Skeletal muscle cell (primary cell): ENCODE results near the gene DGCR6.
"Not testable (repeated sequence)": the region's sequence is repeated elsewhere in the genome, so short reads cannot be mapped to it uniquely, and the experiment has no call there.

Experiments used
- DNase-seq: peaks from one replicate; pipeline ENCODE4 v3.0.0-alpha.2; 2010; ENCODE audit warnings: low read depth
- H3K4me3 ChIP-seq: 2 replicates; pipeline ENCODE4 v1.5.1; 2011; ENCODE audit warnings: low read depth, mild to moderate bottlenecking, control low read depth, low read length, moderate library complexity

The DGCR6 gene

DNA sequence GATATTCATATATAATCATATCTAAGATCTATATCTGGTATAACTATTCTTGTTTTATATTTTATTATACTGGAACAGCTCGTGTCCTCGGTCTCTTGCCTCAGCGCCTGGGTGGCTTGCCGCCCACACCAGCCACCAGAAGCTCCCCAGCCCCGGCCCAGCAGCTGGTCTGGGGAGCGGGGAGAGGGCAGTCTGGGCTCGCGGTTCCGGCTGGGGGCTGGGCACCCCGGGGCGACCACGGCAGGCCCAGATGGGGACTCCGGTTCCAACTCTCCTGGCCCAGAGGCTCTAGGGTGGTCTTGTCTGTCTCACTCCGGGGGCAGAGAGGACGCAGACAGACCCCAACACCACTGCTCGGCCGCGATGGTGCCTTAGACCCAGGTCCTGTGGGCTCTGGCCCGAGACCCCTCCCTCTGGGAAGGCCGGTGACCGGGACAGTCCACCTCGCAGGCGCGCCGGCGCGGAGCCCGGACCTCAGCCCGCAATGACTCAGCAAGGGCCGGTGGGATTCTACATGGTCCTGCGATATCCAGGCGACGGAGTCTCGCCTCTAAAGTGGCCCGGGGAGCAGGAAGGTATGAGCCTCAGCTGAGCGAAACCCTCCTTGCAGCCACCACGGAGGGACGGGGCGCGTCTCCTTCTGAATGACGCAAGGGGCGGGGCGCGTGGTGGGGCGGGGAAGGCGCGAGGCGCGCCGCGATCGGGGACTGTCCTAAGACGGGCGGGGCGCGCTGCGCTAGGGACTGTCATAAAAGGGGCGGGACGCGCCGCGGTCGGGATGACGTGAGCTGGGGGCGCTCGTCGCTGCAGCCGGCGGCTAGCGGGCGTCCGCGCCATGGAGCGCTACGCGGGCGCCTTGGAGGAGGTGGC is at the start of gene DGCR6:
DGCR6 (plus strand) TSS at position 781 of the 870 bp plus-strand sequence; CDS start at position 836, 55 bp downstream.
- peak within 1 kb of the TSS; percentile 18 for H3K4me3 ChIP-seq

DNA sequence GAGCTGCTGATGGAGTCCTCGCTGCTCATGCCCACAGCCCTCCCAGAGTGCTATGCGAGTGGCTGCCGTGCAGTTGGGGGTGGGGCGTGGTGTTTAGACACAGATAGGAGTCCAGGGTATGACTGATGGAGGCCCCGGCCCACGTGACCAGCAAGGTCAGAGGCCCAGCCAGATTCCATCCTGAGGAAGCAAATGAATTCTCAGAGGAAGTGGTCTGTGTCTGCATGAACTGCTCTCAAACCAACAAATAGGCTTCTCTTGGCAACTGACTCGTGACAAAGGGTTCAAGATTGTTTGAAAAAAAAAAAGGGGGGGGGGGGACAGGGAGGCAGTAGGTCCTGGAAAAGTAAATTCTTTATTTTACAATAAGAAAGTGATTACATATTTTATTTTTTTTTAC is 46.8 kb upstream of the DGCR6 start:
- DNase-seq, H3K4me3 ChIP-seq: not testable (repeated sequence)

More for the DNA sequence above, at the start of gene DGCR6:
- DNase-seq = no peak

DNA sequence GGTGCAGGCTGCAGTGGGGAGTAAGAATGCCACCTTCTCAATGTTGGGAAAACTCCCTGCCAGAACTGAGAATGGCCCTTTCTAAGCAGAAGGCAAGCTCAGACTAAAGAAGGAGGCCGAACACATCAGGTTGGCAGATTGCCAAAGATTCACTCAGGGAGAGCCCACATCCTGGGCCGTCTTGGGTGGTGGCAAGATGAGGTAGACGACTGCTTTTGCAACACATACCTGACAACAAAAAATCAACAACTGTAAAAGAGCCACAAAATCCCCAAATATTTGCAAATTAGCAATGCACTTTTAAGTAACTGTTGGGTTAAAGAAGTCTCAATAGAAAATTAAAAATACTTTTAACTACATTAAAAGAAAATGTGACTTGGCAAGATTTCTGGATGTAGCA is 24.9 kb upstream of the DGCR6 start:
- not testable (repeated sequence) for H3K4me3 ChIP-seq, DNase-seq

DNA sequence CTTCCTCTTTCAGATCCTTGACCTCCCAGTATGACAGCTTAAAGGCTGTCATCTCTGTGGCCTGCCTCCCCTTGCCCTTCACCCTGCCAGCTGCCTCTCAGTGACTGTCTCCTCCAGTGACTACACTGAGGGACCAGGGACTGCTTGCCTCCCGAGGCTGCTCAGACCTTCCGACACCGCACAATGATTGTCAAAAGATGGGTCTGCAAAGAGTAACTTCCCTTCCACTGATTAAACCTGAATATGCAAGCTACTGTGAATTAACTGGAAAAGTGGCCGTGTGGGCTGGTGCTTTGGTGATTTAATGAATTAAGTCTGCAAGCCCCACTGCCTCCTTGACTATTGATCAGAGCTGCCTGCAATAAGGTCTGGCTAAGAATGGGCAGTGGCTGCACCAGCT is 21.7 kb upstream of the DGCR6 start:
- not testable (repeated sequence) for H3K4me3 ChIP-seq, DNase-seq

DNA sequence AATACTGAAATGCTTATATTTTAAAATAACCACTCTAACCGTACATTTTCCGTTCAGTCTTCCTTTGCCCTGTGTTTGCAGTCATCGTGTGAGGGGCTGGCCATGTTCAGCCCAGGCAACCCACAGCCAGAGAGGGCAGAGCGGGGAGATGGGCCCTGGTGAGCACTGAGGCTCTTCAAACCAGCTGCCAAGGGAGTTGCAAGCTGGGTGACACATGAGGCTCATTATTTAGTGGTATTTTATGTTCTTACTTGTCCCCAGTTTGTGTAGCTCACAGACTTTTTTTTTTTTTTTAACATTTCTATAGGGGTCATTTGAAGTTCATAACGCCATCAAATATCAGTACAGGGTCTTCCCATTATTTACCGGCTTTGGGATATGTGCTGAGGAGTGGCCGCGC is 18.0 kb upstream of the DGCR6 start:
- H3K4me3 ChIP-seq = no peak overlapping the region
- no peak for DNase-seq

DNA sequence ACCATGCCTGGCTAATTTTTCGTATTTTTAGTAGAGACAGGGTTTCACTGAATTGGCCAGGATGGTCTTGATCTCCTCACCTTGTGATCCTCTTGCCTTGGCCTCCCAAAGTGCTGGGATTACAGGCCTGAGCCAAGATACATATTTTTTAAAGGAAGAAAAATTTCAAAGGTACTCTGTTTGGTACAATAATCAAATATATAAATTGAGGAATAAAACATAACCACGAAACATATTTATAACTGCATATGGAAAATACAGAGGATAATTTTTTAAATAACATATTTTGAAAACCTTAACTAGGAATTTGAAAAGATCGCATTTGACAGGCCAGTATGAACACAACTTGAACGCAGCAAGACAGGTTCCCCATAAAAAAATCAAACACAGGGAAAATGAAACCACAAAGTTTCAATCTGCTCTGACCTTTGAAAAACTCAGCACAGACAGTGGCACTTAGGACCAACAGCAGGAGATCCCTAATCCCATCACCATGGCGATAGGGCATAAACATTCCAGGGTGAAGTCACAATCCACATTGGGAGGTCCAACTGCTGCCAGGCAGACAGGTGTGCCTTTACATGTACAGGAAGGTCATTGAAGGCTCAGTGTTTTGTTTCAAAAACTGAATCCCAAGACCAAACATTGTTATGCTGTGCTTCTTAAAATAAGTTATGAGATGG is 15.5 kb upstream of the DGCR6 start:
- DNase-seq = not testable (repeated sequence)

DNA sequence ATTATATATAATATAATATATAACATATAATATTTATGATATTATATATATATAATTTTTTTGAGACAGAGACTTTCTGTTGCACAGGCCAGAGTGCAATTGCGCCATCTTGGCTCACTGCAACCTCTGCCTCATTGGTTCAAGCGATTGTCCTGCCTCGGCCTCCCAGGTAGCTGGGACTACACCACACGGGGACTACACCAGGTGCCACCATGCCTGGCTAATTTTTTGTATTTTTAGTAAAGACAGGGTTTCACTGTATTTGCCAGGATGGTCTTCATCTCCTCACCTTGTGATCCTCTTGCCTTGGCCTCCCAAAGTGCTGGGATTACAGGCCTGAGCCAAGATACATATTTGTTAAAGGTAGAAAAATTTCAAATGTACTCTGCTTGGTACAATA is 12.3 kb upstream of the DGCR6 start:
- not testable (repeated sequence) for DNase-seq, H3K4me3 ChIP-seq

More for the DNA sequence above, 15.5 kb upstream of the DGCR6 start:
- not testable (repeated sequence) for H3K4me3 ChIP-seq

DNA sequence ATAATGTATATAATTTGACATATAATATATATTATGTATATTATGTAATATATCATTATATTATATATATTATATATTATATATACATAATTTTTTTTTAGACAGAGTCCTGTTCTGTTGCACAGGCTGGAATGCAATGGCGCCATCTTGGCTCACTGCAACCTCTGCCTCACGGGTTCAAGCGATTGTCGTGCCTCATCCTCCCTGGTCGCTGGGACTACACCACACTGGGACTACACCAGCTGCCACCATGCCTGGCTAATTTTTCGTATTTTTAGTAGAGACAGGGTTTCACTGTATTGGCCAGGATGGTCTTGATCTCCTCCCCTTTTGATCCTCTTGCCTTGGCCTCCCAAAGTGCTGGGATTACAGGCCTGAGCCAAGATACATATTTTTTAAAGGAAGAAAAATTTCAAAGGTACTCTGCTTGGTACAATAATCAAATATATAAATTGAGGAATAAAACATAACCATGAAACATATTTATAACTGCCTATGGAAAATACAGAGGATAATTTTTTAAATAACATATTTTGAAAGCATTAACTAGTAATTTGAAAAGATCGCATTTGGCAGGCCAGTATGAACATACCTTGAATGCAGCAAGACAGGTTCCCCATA is 10.0 kb upstream of the DGCR6 start:
- DNase-seq, H3K4me3 ChIP-seq: not testable (repeated sequence)

DNA sequence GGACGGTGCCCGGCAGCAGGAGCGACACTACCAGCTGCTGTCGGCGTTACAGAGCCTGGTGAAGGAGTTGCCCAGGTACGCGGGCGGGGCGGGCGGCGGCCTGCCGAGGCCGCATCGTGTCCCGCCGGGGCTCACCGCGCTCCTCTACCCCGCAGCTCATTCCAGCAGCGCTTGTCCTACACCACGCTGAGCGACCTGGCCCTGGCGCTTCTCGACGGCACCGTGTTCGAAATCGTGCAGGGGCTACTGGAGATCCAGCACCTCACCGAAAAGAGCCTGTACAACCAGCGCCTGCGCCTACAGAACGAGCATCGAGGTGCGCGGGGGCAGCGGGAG is 258 bp downstream of the DGCR6 start:
- DNase-seq = not testable (repeated sequence)

DNA sequence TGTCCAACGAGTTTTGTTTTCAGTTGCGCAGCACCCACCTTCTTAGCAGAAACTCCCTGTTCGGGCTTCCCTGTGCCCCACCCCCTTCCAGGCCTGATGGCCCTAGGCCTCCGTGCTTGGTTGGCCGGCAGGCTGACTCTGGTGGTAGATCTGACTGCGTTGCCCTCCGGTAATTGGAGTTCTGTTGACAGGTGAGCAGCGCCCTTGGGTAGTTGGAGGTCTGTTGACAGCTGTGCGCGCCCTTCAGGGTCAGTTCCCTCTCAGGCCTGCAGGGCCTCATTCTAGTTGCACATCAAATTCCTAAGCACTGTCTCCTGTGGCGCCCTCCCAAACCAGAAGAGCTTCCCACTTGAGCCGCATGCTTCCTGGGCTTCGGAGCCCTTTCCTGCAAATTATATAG is 776 bp downstream of the DGCR6 start:
- DNase-seq = no peak
- no peak overlapping the region for H3K4me3 ChIP-seq

More for the DNA sequence above, 258 bp downstream of the DGCR6 start:
- H3K4me3 ChIP-seq = not testable (repeated sequence)

DNA sequence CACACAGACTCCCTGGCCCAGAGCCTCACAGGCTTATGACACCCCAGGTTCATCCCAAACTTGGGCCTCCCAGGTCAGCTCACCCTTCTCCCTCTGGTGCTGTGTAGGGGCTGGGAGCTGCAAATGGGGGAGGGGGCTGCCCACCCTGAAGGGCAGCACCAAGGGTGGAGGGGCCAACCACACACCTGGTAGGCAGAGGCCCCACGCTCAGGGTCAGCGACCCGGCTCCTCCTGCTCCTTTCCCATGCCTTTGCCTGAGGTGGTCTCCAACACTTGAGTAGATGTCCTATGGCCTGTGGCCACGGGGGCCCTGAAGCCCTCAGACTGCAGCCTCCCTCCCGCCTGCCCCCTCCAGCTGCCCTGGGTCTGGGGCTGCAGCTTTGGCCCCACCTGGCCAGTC is 3.4 kb downstream of the DGCR6 start:
- H3K4me3 ChIP-seq = no peak overlapping the region
- DNase-seq = no peak

DNA sequence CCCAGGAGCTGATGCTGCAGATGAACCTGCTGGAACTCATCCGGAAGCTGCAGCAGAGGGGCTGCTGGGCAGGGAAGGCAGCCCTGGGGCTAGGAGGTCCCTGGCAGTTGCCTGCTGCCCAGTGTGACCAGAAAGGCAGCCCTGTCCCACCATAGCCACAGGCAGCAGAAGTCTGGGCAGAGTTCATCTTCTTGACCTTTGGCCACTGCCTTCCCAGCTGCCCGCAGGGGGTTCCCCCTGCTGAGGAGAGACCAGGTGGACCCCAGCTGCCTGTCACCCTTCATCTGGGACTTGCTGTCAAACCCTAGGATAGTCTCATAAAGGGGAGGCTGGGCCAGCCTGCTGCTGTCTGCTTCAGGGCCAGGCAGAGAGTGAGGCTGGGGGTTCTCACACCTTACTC is 5.4 kb downstream of the DGCR6 start:
- not testable (repeated sequence) for DNase-seq, H3K4me3 ChIP-seq

DNA sequence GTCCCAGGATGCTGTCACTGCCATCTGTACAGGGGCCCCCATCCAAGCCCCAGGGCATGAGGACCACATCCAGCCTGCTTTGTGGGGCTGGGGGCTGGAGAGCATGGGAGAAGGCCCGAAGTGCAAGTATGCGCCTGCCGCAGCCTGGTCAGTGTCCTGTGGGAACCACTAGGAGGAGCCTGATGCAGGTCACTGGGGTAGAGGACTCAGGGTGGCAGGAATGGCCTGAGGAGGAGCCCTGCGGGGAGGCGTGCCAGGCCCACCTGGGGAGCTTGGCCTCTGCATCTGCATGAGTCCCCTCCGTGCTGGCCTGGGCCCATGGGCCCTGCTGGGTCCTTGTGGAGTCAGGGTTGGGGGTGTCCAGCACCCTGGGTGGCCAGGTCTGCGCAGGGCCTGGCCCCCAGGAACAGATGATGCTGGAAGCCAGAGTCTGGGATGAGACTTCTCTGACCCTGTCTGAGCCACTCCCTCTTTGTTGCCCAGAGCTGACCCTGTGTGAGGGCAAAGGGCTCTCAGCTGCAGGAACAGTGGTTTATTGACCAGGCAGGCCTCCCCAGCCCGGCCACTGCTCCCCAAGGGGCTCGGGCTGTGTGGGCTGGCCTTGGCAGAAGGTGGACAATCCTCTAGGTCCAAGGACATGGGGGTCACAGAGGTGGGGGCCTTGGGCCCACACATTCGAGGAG is 6.3 kb downstream of the DGCR6 start:
- not testable (repeated sequence) for DNase-seq, H3K4me3 ChIP-seq

DNA sequence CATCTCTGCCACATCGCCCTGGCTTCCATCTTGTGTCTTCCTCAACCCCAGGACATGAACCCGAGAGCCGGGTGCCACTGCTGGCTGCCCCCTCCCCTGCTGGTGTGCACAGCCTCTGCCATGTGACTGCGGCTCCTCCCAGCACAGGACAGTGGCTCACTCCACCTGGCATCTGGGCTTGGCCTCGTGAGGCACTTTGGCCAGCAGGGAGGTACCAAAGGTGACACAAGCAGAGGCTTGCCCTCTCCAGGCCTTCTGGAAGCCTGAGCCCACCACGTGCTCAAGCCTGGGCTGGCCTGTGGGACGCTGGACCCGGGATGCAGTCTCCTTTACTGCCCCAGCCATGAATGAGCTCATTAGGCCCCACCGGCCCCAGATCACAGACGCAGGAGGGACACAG is 8.4 kb downstream of the DGCR6 start:
- H3K4me3 ChIP-seq, DNase-seq: not testable (repeated sequence)

DNA sequence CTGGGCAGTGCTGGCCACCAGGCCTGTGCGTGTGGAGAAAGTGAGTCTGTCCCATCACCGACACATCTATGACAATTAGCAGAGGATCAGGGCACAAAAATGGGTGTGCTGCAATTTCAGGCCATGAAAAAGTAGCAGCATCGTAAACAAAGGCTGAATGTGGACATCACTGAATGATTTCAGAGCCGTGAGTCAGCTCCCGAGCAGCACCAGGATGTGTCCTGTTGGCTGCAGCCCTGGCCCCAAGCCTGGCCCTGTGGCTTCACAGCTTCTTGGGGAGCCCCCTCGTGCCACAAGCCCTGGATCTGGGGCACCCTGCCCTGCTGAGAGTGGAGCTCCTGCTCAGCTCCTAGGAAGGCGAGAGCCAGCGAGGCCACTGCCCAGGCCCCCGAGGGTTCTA is 9.4 kb downstream of the DGCR6 start:
- H3K4me3 ChIP-seq, DNase-seq: not testable (repeated sequence)

DNA sequence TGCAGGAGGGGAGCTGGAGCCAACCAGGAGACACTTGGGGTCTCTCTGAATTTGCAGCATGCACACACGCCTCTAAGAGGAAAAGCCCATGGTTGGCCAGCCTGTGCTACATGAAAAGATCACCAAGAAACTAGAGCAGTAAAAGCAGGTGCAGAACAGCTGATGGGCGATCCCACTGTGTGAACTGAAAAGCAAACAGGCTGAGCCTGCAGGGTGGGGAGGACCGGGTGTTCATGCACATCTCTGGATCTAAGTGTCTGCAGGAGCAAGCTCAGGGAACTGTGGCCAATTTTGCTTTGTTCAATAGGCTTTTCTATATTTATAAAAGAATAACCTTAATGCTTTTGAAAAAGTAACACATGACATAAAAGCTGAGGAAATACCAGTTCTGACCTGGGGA is 11.7 kb downstream of the DGCR6 start:
- not testable (repeated sequence) for H3K4me3 ChIP-seq, DNase-seq

DNA sequence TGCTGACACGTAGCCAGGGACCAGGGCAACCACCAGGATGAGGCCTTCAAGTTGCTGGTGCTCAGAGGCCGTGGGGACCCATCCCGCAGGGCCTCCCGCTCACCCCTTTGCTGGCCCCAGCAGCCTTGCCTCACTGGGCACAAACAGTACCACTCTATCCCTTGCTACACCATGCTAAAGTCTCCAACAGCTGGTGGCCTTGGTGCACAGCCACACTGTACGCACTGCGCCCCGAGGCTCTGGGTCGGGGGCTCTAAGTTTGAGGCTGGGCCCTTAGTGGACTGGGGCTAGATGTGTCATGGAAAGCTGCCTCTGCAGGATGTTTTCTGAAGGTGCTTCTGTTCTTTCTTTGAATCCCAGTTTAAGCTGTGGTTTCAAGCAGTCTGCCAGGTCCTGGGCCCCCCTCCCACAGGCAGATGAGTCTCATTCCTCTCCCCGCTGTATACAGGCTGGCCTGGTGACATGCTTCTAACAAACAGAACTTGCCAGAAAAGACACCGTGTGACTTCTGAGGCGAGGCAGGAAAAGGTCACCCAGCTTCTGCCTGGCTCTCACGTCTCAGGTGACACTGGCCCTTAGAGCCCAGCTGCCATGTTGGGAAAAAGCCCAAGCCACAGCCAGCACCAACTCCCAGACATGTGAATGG is 14.3 kb downstream of the DGCR6 start:
- DNase-seq, H3K4me3 ChIP-seq: not testable (repeated sequence)

DNA sequence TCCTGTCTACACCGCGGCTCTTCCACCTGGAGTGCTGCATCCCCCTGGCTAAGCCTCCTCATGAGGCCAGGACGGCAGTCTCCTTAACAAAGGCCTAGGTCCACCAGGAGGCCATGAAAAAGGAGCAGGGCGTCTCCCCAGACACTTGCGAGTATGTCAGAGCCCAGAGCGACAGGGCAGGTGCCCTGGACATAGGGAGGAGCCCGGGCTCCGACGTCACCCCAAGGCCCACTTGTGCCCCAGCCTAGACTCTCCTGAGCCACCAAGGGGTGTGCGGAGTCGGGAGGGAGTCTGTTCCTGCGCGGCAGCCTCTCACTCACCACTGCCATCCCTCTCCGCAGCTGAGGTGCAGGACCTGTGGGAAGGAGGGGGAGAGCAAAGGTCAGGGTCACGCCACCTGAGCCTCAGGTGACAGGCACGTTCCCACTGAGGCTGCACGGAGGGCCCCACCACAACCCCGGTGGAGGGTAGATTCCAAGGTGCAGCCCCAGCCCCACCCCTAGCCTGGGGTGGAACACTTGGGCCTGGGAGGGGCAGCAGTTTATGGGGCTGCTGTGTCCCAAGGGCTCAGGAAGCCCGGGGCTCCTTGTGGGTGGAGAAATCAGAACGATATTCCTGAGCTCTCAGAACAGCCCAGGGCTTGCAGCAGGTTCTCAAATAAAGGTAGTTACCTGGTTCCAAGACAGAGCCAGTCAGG is 19.4 kb downstream of the DGCR6 start:
- H3K4me3 ChIP-seq = no peak overlapping the region
- DNase-seq = no peak

DNA sequence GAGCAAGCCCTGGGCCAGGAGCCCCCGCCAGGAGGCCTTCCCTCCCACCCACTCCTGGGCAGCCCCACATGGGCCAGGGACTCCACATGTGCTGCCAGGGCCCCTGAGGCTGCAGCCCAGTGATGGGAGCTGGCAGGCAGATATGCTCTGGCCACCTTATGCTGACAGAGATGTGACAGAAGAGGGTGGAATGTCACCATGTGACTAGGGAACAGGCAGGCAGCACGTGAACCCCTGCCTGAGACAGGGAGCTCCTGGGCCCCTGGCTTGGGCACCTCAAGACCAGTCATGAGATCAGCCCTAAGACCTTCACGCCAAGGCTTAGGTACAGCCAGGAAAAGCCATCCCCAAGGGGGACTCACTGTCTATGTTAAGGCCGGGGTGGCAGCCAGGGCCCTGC is 20.9 kb downstream of the DGCR6 start:
- no peak overlapping the region for H3K4me3 ChIP-seq
- no peak for DNase-seq
